ENCODE data around the gene NUDCD3.

The NUDCD3 gene

DNA sequence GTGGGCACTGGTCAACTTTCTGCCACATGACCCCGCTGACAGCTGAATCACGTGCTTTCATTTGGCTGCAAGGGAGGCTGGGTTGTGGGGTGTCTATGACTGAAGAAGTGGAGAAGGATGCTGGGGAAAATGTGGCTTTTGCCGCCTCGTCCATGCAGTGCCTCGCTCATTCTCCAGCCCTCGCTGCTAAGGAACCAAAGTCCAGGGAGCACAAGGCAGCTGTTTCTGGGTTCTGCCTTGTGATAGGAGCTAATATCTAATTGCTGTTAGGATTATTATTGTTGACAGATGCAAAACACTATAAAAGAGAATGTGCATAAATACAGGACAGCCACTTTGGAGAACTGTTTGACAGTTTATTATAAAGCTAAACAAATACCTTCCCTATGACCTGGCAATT is 160.1 kb downstream of the NUDCD3 start:
- no peak overlapping the region for H3K27ac ChIP-seq
- TF ChIP-seq, protein P1, sequence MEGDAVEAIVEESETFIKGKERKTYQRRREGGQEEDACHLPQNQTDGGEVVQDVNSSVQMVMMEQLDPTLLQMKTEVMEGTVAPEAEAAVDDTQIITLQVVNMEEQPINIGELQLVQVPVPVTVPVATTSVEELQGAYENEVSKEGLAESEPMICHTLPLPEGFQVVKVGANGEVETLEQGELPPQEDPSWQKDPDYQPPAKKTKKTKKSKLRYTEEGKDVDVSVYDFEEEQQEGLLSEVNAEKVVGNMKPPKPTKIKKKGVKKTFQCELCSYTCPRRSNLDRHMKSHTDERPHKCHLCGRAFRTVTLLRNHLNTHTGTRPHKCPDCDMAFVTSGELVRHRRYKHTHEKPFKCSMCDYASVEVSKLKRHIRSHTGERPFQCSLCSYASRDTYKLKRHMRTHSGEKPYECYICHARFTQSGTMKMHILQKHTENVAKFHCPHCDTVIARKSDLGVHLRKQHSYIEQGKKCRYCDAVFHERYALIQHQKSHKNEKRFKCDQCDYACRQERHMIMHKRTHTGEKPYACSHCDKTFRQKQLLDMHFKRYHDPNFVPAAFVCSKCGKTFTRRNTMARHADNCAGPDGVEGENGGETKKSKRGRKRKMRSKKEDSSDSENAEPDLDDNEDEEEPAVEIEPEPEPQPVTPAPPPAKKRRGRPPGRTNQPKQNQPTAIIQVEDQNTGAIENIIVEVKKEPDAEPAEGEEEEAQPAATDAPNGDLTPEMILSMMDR (conservative IDR thresholded peaks at IDR 0.05; ENCODE audit: low read depth): no peak
- ChIA-PET POLR2A (ENCODE audit: low non-redundant PET) (no interaction called here), CTCF (interaction anchor here (2.3 kb wide), 1 partner anchor 90 kb away, joined by 7 read pairs; no protein-coding TSS in a partner anchor)
- no peak for DNase-seq (ENCODE audit: low spot score)

GRCh38 chr7:44329888-44330287 is 160.6 kb downstream of the NUDCD3 start:
- TF ChIP-seq, protein P1 (conservative IDR thresholded peaks at IDR 0.05; ENCODE audit: low read depth): no peak
- no peak for DNase-seq (ENCODE audit: low spot score)
- POLR2A ChIA-PET (ENCODE audit: low non-redundant PET): no interaction called here
- H3K27ac ChIP-seq: no peak overlapping the region
- CTCF ChIA-PET: interaction anchor here (0.7 to 2.3 kb wide), 2 partner anchors 89 to 368 kb away, joined by 4 to 7 read pairs; no protein-coding TSS in a partner anchor

Data from RWPE1 (cell line).